Endothelial cell of umbilical vein (primary cell): Measurements from ENCODE around the gene MBD5. TPM values are rescaled to one million over a fixed set of nuclear protein-coding genes. Genes with fewer than 3 reads are reported as not detected.

Source experiments
- BruUV-seq: library from RNA; stranded (reverse); fragments of 400-500 nt; replicated peaks from 2 replicates; lab custom pipeline; 2021; lab: Mats Ljungman, UMichigan
- CTCF ChIA-PET: fragments of 300-600, 350-600 bp; sonication (Branson Sonifier 250); formaldehyde crosslinking; loops from one replicate; lab custom pipeline; 2021; ENCODE audit warnings: antibody characterized with exemption, inconsistent platforms; lab: Charles Lee
- POLR2A ChIA-PET: fragments of 300-600, 350-600 bp; sonication (Branson Sonifier 250); formaldehyde crosslinking; loops from one replicate; lab custom pipeline; 2021; ENCODE audit warnings: antibody characterized with exemption, inconsistent platforms; lab: Charles Lee
- DNase-seq: peaks from one replicate; pipeline ENCODE4 v3.0.0-alpha.2; 2011; ENCODE audit warnings: low read depth, low spot score
- FAIRE-seq: peaks from 2 replicates; lab custom pipeline; 2011; peaks lifted over from hg19 to GRCh38; lab: Jason Lieb, UNC
- H2AFZ ChIP-seq: 2 replicates; pipeline ENCODE4 v1.6.0; 2012; ENCODE audit warnings: low read depth, low read length, control low read depth, inconsistent platforms
- H3K27ac ChIP-seq: 2 replicates; pipeline ENCODE4 v1.5.1; 2011; ENCODE audit warnings: low read depth, mild to moderate bottlenecking, control low read depth, low read length, moderate library complexity; ENCODE audit not compliant: insufficient read depth
- H3K27me3 ChIP-seq, 2 experiments: 2 replicates each; pipeline versions ENCODE4 v1.6.0 to v1.6.1; 2011; ENCODE audit warnings: low read length in 2 of 2, mixed read lengths in 1 of 2; ENCODE audit not compliant: control insufficient read depth in 2 of 2, insufficient read depth in 2 of 2
- H3K36me3 ChIP-seq, 2 experiments: 2 replicates in 1 of 2; 3 replicates in 1 of 2; pipeline ENCODE4 v1.5.1; 2011; ENCODE audit warnings: low read length in 2 of 2, mild to moderate bottlenecking in 1 of 2, moderate library complexity in 1 of 2; ENCODE audit not compliant: control insufficient read depth in 2 of 2, insufficient read depth in 2 of 2; ENCODE audit errors: extremely low read depth in 1 of 2
- H3K4me1 ChIP-seq: 3 replicates; pipeline ENCODE4 v1.5.1; 2011; ENCODE audit warnings: mild to moderate bottlenecking, low read length; ENCODE audit not compliant: control insufficient read depth, insufficient read depth; ENCODE audit errors: extremely low read depth
- H3K4me2 ChIP-seq: 2 replicates; pipeline ENCODE4 v1.6.1; 2011; ENCODE audit warnings: low read length, control low read depth, mixed read lengths; ENCODE audit not compliant: insufficient read depth
- H3K4me3 ChIP-seq, 3 experiments: fragments of 200-600 bp in 1 of 3; sonication (generic), shearing (Covaris generic) in 1 of 3; replicated peaks in 1 of 3; 2 replicates each; pipeline ENCODE4 v1.5.1; 2011 to 2016; ENCODE audit warnings: control low read depth in 3 of 3, low read length in 3 of 3, mild to moderate bottlenecking in 2 of 3, inconsistent platforms in 1 of 3, low read depth in 1 of 3, moderate library complexity in 1 of 3; ENCODE audit not compliant: insufficient read depth in 1 of 3
- H3K79me2 ChIP-seq: 2 replicates; pipeline ENCODE4 v1.6.0; 2012; ENCODE audit warnings: low read length, inconsistent platforms; ENCODE audit not compliant: control insufficient read depth, insufficient read depth
- H3K9ac ChIP-seq: replicated peaks from 2 replicates; pipeline ENCODE3; 2011; ENCODE audit warnings: low read length, control low read depth; ENCODE audit not compliant: insufficient read depth; ENCODE audit errors: extremely low read depth
- H3K9me1 ChIP-seq: replicated peaks from 3 replicates; pipeline ENCODE4 v1.6.0; 2011; ENCODE audit warnings: mild to moderate bottlenecking, low read length; ENCODE audit not compliant: control insufficient read depth, insufficient read depth; ENCODE audit errors: extremely low read depth
- H3K9me3 ChIP-seq: replicated peaks from 2 replicates; pipeline ENCODE4 v1.5.1; 2012; ENCODE audit warnings: low read length, inconsistent platforms; ENCODE audit not compliant: control insufficient read depth, insufficient read depth
- H4K20me1 ChIP-seq: replicated peaks from 2 replicates; pipeline ENCODE3; 2011; ENCODE audit warnings: mild to moderate bottlenecking, low read length; ENCODE audit not compliant: control insufficient read depth, insufficient read depth; ENCODE audit errors: extremely low read depth
- CTCF ChIP-seq, 2 donors: IDR thresholded peaks; 1 replicate in 1 of 2; 2 replicates in 1 of 2; pipeline ENCODE4 v1.5.1; 2011; ENCODE audit warnings: low read length in 2 of 2, mild to moderate bottlenecking in 2 of 2, moderate library complexity in 2 of 2, control low read depth in 1 of 2, inconsistent platforms in 1 of 2, low read depth in 1 of 2; ENCODE audit not compliant: insufficient read depth in 1 of 2; ENCODE audit errors: extremely low read depth in 1 of 2
- EZH2 ChIP-seq: IDR thresholded peaks from 2 replicates; pipeline ENCODE4 v1.6.1; 2012; ENCODE audit warnings: borderline replicate concordance, low read depth, mild to moderate bottlenecking, moderate library complexity, low read length, inconsistent platforms; ENCODE audit not compliant: severe bottlenecking
- FOS ChIP-seq: IDR thresholded peaks from 2 replicates; pipeline ENCODE4 v1.6.1; 2011; ENCODE audit warnings: mild to moderate bottlenecking, low read length, moderate library complexity, borderline replicate concordance; ENCODE audit not compliant: insufficient read depth
- GATA2 ChIP-seq: IDR thresholded peaks from 2 replicates; pipeline ENCODE4 v1.7.0; 2011; ENCODE audit warnings: low read depth, mild to moderate bottlenecking, moderate library complexity, mixed read lengths, low read length; ENCODE audit not compliant: insufficient read length, insufficient read depth
- JUN ChIP-seq: IDR thresholded peaks from 2 replicates; pipeline ENCODE4 v1.6.1; 2011; ENCODE audit warnings: borderline replicate concordance, low read depth; ENCODE audit not compliant: insufficient read length, insufficient read depth
- MAX ChIP-seq: IDR thresholded peaks from 2 replicates; pipeline ENCODE4 v1.6.1; 2011; ENCODE audit not compliant: insufficient read depth, insufficient read length
- MYC ChIP-seq: IDR thresholded peaks from one replicate; pipeline ENCODE4 v1.6.1; 2011; ENCODE audit warnings: mild to moderate bottlenecking, low read depth, low read length
- POLR2A ChIP-seq: IDR thresholded peaks from 2 replicates; pipeline ENCODE4 v1.6.1; 2012; ENCODE audit warnings: low read depth, mild to moderate bottlenecking, control low read depth, low read length
- POLR2AphosphoS5 ChIP-seq: IDR thresholded peaks from 2 replicates; pipeline ENCODE4 v1.6.1; 2012; ENCODE audit warnings: low read depth, mild to moderate bottlenecking, control low read depth, low read length, moderate library complexity; ENCODE audit not compliant: insufficient read depth
- dilution Hi-C: fragments of 300-500 bp; cut with MboI; formaldehyde crosslinking; loops from one replicate; pipeline ENCODE4 v1.15.0; 2019; ENCODE audit warnings: low sequenced_read_pairs; ENCODE audit not compliant: extremely low pct_ligation_motif_present
- intact Hi-C: fragments of 100-400 bp; cut with micrococcal nuclease; formaldehyde crosslinking; loops from one replicate; pipeline ENCODE4 v1.10.0; 2022
- polyA plus RNA-seq, 4 experiments: library from polyadenylated mRNA; depleted of rRNA in 3 of 4; stranded (reverse) in 3 of 4; unstranded in 1 of 4; fragments of >200 nt; gene quantifications; 2 replicates each; pipeline versions ENCODE4 v1.2.1 to v1.2.3, GENCODE V29; 2011 to 2012; ENCODE audit warnings: missing spikeins in 1 of 4
- total RNA-seq: library from RNA; stranded (reverse); gene quantifications from 2 replicates; pipeline ENCODE4 v1.2.3, GENCODE V29; 2021

MBD5 gene
- total and polyA plus RNA-seq, 2 donors (not counting 3 experiments of a cell fraction or from before 2014, with no cell fraction given): 11.3 to 37.0 TPM

GRCh38 chr2:147980940-147981528 is 39.9 kb upstream of the MBD5 start:
- H3K79me2 ChIP-seq: peaks cover 7% of the 10 kb centered on the region
- H3K4me2 ChIP-seq: no peak overlapping the region
- POLR2A ChIA-PET: no interaction called here

More at GRCh38 chr2:147980940-147981528, 39.9 kb upstream of the MBD5 start:
- Histone ChIP-seq H3K4me1 (no peaks in the 10 kb centered on the region), H3K36me3 (no peaks in the 10 kb centered on the region), H3K27ac (no peak overlapping the region), H2AFZ (no peak overlapping the region), H3K9me1 (no peaks in the 10 kb centered on the region), H3K4me3 (no peak overlapping the region), H4K20me1 (peaks cover 6% of the 10 kb centered on the region), H3K27me3 (no peaks in the 10 kb centered on the region), H3K9ac (no peak overlapping the region), H3K9me3 (no peaks in the 10 kb centered on the region)
- DNase-seq: no peak
- dilution Hi-C loops: no loop called here
- no peak for FAIRE-seq
- TF ChIP-seq EZH2: no peak
- TF ChIP-seq GATA2: no peak
- TF ChIP-seq JUN: no peak
- TF ChIP-seq MAX: no peak
- no peak for TF ChIP-seq MYC
- no peak for TF ChIP-seq FOS
- TF ChIP-seq POLR2AphosphoS5: no peak
- no peak for TF ChIP-seq POLR2A
- no peak for TF ChIP-seq CTCF (IDR thresholded peaks at IDR 0.05; ENCODE audit: extremely low read depth in 1 of 2, insufficient read depth in 1 of 2, low read depth in 1 of 2, low read length in 2 of 2)
- no TSS peak for BruUV-seq
- CTCF ChIA-PET: interaction anchor here (1.4 to 1.8 kb wide), 2 partner anchors 528 to 1009 kb away, joined by 7 to 9 read pairs; no protein-coding TSS in a partner anchor
- intact Hi-C loops: no loop called here
